Measurements from ENCODE around the gene ASB1. TPM values are rescaled to one million over a fixed set of nuclear protein-coding genes. Genes with fewer than 3 reads are reported as not detected.

The ASB1 gene
- total RNA-seq, 1 experiment from 2014 or later: 46.0 TPM

DNA sequence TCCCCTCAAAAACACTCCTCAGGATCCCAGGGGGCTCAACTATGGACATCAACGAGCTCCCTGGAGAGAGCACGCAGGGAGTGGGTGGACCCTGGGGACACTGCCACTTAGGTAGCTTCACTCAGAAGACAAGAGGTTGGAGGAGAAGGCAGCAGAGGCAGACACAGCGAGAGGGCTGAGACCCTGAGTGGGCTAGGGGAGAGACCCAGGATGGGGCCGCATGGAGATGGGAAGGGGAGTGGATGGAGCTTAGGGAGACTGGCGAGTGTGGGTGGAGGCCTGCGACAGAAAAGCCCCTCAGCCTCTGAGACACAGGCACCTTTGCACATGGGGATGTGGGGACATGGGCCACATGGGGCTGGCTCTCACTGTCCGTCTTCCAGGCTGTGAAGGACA lies 70.9 kb downstream of the ASB1 start:
- Mint-ChIP-seq H3K27me3 (ENCODE audit: low read depth) (peaks cover 1% of the 10 kb centered on the region), H3K36me3 (ENCODE audit: insufficient read depth in 1 of 3, low read depth in 3 of 3) (no peaks in the 10 kb centered on the region), H3K27ac (peak overlapping the region in 1 of 3 experiments; percentile 83; a peak in 1 of 7 replicates), H3K4me1 (peaks cover under 1 to 3% of the 10 kb centered on the region in 2 experiments; a peak in 3 of 4 replicates), H3K4me3 (no peak overlapping the region), H3K9me3 (no peaks in the 10 kb centered on the region; a peak in 1 of 5 replicates)
- no peaks in the 10 kb centered on the region for H3K27me3 ChIP-seq (ENCODE audit: insufficient read depth, low read length)
- TF ChIP-seq, protein P1, sequence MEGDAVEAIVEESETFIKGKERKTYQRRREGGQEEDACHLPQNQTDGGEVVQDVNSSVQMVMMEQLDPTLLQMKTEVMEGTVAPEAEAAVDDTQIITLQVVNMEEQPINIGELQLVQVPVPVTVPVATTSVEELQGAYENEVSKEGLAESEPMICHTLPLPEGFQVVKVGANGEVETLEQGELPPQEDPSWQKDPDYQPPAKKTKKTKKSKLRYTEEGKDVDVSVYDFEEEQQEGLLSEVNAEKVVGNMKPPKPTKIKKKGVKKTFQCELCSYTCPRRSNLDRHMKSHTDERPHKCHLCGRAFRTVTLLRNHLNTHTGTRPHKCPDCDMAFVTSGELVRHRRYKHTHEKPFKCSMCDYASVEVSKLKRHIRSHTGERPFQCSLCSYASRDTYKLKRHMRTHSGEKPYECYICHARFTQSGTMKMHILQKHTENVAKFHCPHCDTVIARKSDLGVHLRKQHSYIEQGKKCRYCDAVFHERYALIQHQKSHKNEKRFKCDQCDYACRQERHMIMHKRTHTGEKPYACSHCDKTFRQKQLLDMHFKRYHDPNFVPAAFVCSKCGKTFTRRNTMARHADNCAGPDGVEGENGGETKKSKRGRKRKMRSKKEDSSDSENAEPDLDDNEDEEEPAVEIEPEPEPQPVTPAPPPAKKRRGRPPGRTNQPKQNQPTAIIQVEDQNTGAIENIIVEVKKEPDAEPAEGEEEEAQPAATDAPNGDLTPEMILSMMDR (conservative IDR thresholded peaks at IDR 0.05): no peak
- no peak overlapping the region for H3K56ac ChIP-seq (ENCODE audit: insufficient read length, low read depth, low read length)
- H4K5ac ChIP-seq (ENCODE audit: insufficient read length, low read depth, low read length): no peak overlapping the region
- no peaks in the 10 kb centered on the region for H3K79me2 ChIP-seq (ENCODE audit: insufficient read depth, low read length)
- H2AFZ ChIP-seq (ENCODE audit: low read length): no peak overlapping the region
- no peak overlapping the region for H2BK20ac ChIP-seq (ENCODE audit: low read depth, low read length, poor library complexity, severe bottlenecking)
- H3K23me2 ChIP-seq (ENCODE audit: insufficient read length, low read depth, low read length, poor library complexity, severe bottlenecking): no peaks in the 10 kb centered on the region
- H4K91ac ChIP-seq (ENCODE audit: insufficient read length, low read depth, low read length): no peak overlapping the region
- H2BK5ac ChIP-seq (ENCODE audit: insufficient read length, low read length): no peak overlapping the region
- no CpG with 5 or more reads among the region's 7 CpGs for WGBS (ENCODE audit: extremely low coverage, insufficient read length, low lambda C conversion rate)
- no peaks in the 10 kb centered on the region for H3K9me3 ChIP-seq (ENCODE audit: control insufficient read depth, low read depth, low read length)
- H4K20me1 ChIP-seq (ENCODE audit: control insufficient read depth, insufficient read depth, insufficient read length): no peaks in the 10 kb centered on the region
- H3T11ph ChIP-seq (ENCODE audit: low read length): no peak overlapping the region
- no peak overlapping the region for H2BK12ac ChIP-seq (ENCODE audit: insufficient read length, low read depth, low read length)
- DNase-seq: peak; percentile 10
- H3K4me1 ChIP-seq (ENCODE audit: insufficient read depth, low read length): no peaks in the 10 kb centered on the region
- H3K18ac ChIP-seq (ENCODE audit: insufficient read length, low read depth, low read length): no peak overlapping the region
- no peak overlapping the region; the same call in 1 of the 2 replicates for H3K14ac ChIP-seq (ENCODE audit: insufficient read depth, low read length)
- H2BK120ac ChIP-seq (ENCODE audit: low read depth, low read length, poor library complexity, severe bottlenecking): no peak overlapping the region
- H3K79me1 ChIP-seq (ENCODE audit: insufficient read depth, low read depth, low read length, poor library complexity, severe bottlenecking): no peaks in the 10 kb centered on the region
- H2BK15ac ChIP-seq (ENCODE audit: low read depth, low read length): no peak overlapping the region
- H2AK5ac ChIP-seq (ENCODE audit: insufficient read length, low read length): no peak overlapping the region
- H3K4me2 ChIP-seq (ENCODE audit: insufficient read depth, insufficient read length, low read length): no peak overlapping the region
- no peak overlapping the region for H3K27ac ChIP-seq (ENCODE audit: insufficient read length, low read depth, low read length)
- H4K8ac ChIP-seq (replicated peaks; ENCODE audit: insufficient read length, low read depth, low read length): no peak overlapping the region
- H3K9ac ChIP-seq (ENCODE audit: extremely low read depth, insufficient read length, low read length): no peak overlapping the region
- no peak overlapping the region for H3K4ac ChIP-seq (ENCODE audit: low read depth, low read length)
- H3K23ac ChIP-seq (ENCODE audit: insufficient read length, low read depth, low read length): no peak overlapping the region
